Globus pallidus (tissue), 1 donor: ENCODE measurements around the gene RTP1.

ENCODE experiments used
- DNase-seq: peaks from one replicate; pipeline ENCODE4 v3.0.0-alpha.2; 2015; ENCODE audit warnings: low spot score

Gene RTP1

GRCh38 chr3:187242435-187242834 is 45.1 kb downstream of the RTP1 start:
- no peak for DNase-seq

GRCh38 chr3:187242900-187243299 is 45.6 kb downstream of the RTP1 start:
- no peak for DNase-seq

- no peak for DNase-seq
Measured at GRCh38 chr3:187243933-187244524, 46.7 kb downstream of the RTP1 start.

- DNase-seq = no peak
Measured at GRCh38 chr3:187247398-187247797, 50.1 kb downstream of the RTP1 start.
